ENCODE measurements around the gene PTPRA. TPM values are rescaled to one million over a fixed set of nuclear protein-coding genes. Genes with fewer than 3 reads are reported as not detected.
A peak's percentile ranks its signal among the peaks of the same experiment; 100 is the strongest.

The PTPRA gene
- total RNA-seq, 1 experiment from 2014 or later, result 45.2 TPM

- Histone ChIP-seq H3K18ac (ENCODE audit: insufficient read length, low read depth, low read length) (no peak overlapping the region), H3K9ac (ENCODE audit: extremely low read depth, insufficient read length, low read length) (no peak overlapping the region), H3K9me3 (ENCODE audit: control insufficient read depth, low read depth, low read length) (no peaks in the 10 kb centered on the region), H2BK120ac (ENCODE audit: low read depth, low read length, poor library complexity, severe bottlenecking) (no peak overlapping the region), H4K91ac (ENCODE audit: insufficient read length, low read depth, low read length) (no peak overlapping the region), H3K27me3 (ENCODE audit: insufficient read depth, low read length) (no peaks in the 10 kb centered on the region), H2AFZ (ENCODE audit: low read length) (no peak overlapping the region), H2BK12ac (ENCODE audit: insufficient read length, low read depth, low read length) (no peak overlapping the region), H3K56ac (ENCODE audit: insufficient read length, low read depth, low read length) (no peak overlapping the region), H4K5ac (ENCODE audit: insufficient read length, low read depth, low read length) (no peak overlapping the region), H4K20me1 (ENCODE audit: control insufficient read depth, insufficient read depth, insufficient read length) (no peaks in the 10 kb centered on the region), H4K8ac (replicated peaks; ENCODE audit: insufficient read length, low read depth, low read length) (no peak overlapping the region), H3K4me2 (ENCODE audit: insufficient read depth, insufficient read length, low read length) (no peak overlapping the region), H3K23me2 (ENCODE audit: insufficient read length, low read depth, low read length, poor library complexity, severe bottlenecking) (no peaks in the 10 kb centered on the region), H2BK15ac (ENCODE audit: low read depth, low read length) (no peak overlapping the region), H2BK20ac (ENCODE audit: low read depth, low read length, poor library complexity, severe bottlenecking) (no peak overlapping the region), H3T11ph (ENCODE audit: low read length) (no peak overlapping the region), H3K79me1 (ENCODE audit: insufficient read depth, low read depth, low read length, poor library complexity, severe bottlenecking) (no peaks in the 10 kb centered on the region), H3K14ac (ENCODE audit: insufficient read depth, low read length) (no peak overlapping the region), H3K4ac (ENCODE audit: low read depth, low read length) (no peak overlapping the region), H2BK5ac (ENCODE audit: insufficient read length, low read length) (no peak overlapping the region), H2AK5ac (ENCODE audit: insufficient read length, low read length) (no peak overlapping the region), H3K23ac (ENCODE audit: insufficient read length, low read depth, low read length) (no peak overlapping the region), H3K79me2 (ENCODE audit: insufficient read depth, low read length) (no peaks in the 10 kb centered on the region), H3K4me1 (ENCODE audit: insufficient read depth, low read length) (no peaks in the 10 kb centered on the region), H3K27ac (ENCODE audit: insufficient read length, low read depth, low read length) (no peak overlapping the region)
- H3K4me1 Mint-ChIP-seq, result no peaks in the 10 kb centered on the region
- DNase-seq, result no peak
- no peak overlapping the region for H3K4me3 Mint-ChIP-seq
- no peak for TF ChIP-seq CTCF (conservative IDR thresholded peaks at IDR 0.05)
- H3K27me3 Mint-ChIP-seq (ENCODE audit: low read depth), result peaks cover 2% of the 10 kb centered on the region; the same call in 1 of the 2 replicates
- peaks cover 4 to 24% (median 7%) of the 10 kb centered on the region in 3 experiments; a peak in 5 of 7 replicates for H3K36me3 Mint-ChIP-seq (ENCODE audit: insufficient read depth in 1 of 3, low read depth in 3 of 3)
- H3K27ac Mint-ChIP-seq, result peak overlapping the region in 1 of 3 experiments; percentile 73; a peak in 1 of 7 replicates
- WGBS (ENCODE audit: extremely low coverage, insufficient read length, low lambda C conversion rate), result no CpG with 5 or more reads among the region's 10 CpGs
- no peaks in the 10 kb centered on the region for H3K9me3 Mint-ChIP-seq
These were observed 8.2 kb upstream of the PTPRA start for GRCh38 chr20:2865101-2865500.
